SK-N-SH (cell line): ENCODE results near the gene BUD23. TPM values are rescaled to one million over a fixed set of nuclear protein-coding genes. Genes with fewer than 3 reads are reported as not detected.

ENCODE experiments used
- CTCF ChIA-PET: fragments of 300-600, 350-600 bp; formaldehyde crosslinking; extraction: SDS; loops from one replicate; lab custom pipeline; 2021; lab: Yijun Ruan, JAX
- POLR2A ChIA-PET: fragments of 350-600 bp; sonication (Branson Sonifier 250); formaldehyde crosslinking; extraction: SDS; loops from one replicate; lab custom pipeline; 2020; ENCODE audit warnings: antibody characterized with exemption, inconsistent platforms; lab: Yijun Ruan, JAX
- DNase-seq: peaks from one replicate; pipeline ENCODE4 v3.0.0; 2012
- H2AFZ ChIP-seq: fragments of 200-600 bp; sonication (generic); 2 replicates; pipeline ENCODE4 v1.8.1; 2016; ENCODE audit warnings: antibody characterized with exemption, mild to moderate bottlenecking, low read depth
- H3F3A ChIP-seq: fragments of 200-600 bp; sonication (generic); replicated peaks from 2 replicates; pipeline ENCODE3; 2016; ENCODE audit warnings: antibody characterized with exemption, mild to moderate bottlenecking; ENCODE audit not compliant: insufficient read depth
- H3K27ac ChIP-seq, 2 experiments: fragments of 200-500 bp in 1 of 2; fragments of 200-600 bp in 1 of 2; sonication (Bioruptor generic) in 1 of 2; sonication (generic), shearing (Covaris generic) in 1 of 2; 2 replicates each; pipeline versions ENCODE4 v1.5.1 to v1.6.1; 2014 to 2016; ENCODE audit warnings: low read depth in 2 of 2, inconsistent platforms in 1 of 2, low read length in 1 of 2, mild to moderate bottlenecking in 1 of 2, mixed read lengths in 1 of 2
- H3K27me3 ChIP-seq: fragments of 200-600 bp; sonication (generic), shearing (Covaris generic); 2 replicates; pipeline ENCODE4 v1.6.1; 2016; ENCODE audit warnings: mixed run types; ENCODE audit not compliant: insufficient read depth
- H3K36me3 ChIP-seq, 2 experiments: fragments of 200-500 bp in 1 of 2; fragments of 200-600 bp in 1 of 2; sonication (Bioruptor generic) in 1 of 2; sonication (generic) in 1 of 2; replicated peaks in 1 of 2; 2 replicates each; pipeline versions ENCODE3 to v1.5.1; 2014 to 2016; ENCODE audit warnings: low read length in 1 of 2, mild to moderate bottlenecking in 1 of 2; ENCODE audit not compliant: insufficient read depth in 2 of 2, control insufficient read depth in 1 of 2
- H3K4me1 ChIP-seq, 2 experiments: fragments of 200-500 bp in 1 of 2; fragments of 200-600 bp in 1 of 2; sonication (Bioruptor generic) in 1 of 2; sonication (generic), shearing (Covaris generic) in 1 of 2; 2 replicates each; pipeline versions ENCODE4 v1.5.1 to v1.6.1; 2014 to 2016; ENCODE audit warnings: low read depth in 1 of 2, low read length in 1 of 2, mixed run types in 1 of 2; ENCODE audit not compliant: insufficient read depth in 2 of 2, control insufficient read depth in 1 of 2
- H3K4me2 ChIP-seq: fragments of 200-600 bp; sonication (generic), shearing (Covaris generic); 2 replicates; pipeline ENCODE4 v1.6.1; 2017; ENCODE audit warnings: mixed run types
- H3K4me3 ChIP-seq, 2 experiments: fragments of 200-500 bp in 1 of 2; fragments of 200-600 bp in 1 of 2; sonication (Bioruptor generic) in 1 of 2; sonication (generic), shearing (Covaris generic) in 1 of 2; 2 replicates each; pipeline versions ENCODE4 v1.5.1 to v1.8.1; 2014 to 2016; ENCODE audit warnings: low read depth in 2 of 2, inconsistent platforms in 1 of 2, low read length in 1 of 2, mild to moderate bottlenecking in 1 of 2, mixed read lengths in 1 of 2, moderate library complexity in 1 of 2
- H3K79me2 ChIP-seq: fragments of 200-600 bp; sonication (generic); 2 replicates; pipeline ENCODE4 v1.8.1; 2017; ENCODE audit warnings: mild to moderate bottlenecking; ENCODE audit not compliant: insufficient read depth
- H3K9ac ChIP-seq: fragments of 200-600 bp; sonication (generic); 2 replicates; pipeline ENCODE4 v1.6.1; 2017; ENCODE audit warnings: mixed run types
- H3K9me2 ChIP-seq: fragments of 200-600 bp; sonication (generic); 2 replicates; pipeline ENCODE4 v1.6.1; 2017; ENCODE audit warnings: mixed run types
- H3K9me3 ChIP-seq: fragments of 200-600 bp; sonication (generic); 2 replicates; pipeline ENCODE4 v1.6.1; 2017; ENCODE audit warnings: mixed run types, mild to moderate bottlenecking, moderate library complexity
- H4K20me1 ChIP-seq: fragments of 200-600 bp; sonication (generic); 2 replicates; pipeline ENCODE4 v1.6.1; 2017; ENCODE audit warnings: mild to moderate bottlenecking, mixed run types; ENCODE audit not compliant: insufficient read depth
- ELF1 ChIP-seq: IDR thresholded peaks from 2 replicates; pipeline ENCODE4 v1.4.0; 2012
- EP300 ChIP-seq, 2 experiments: IDR thresholded peaks; 2 replicates each; pipeline versions ENCODE4 v1.4.0 to v1.6.1; 2012; ENCODE audit warnings: borderline replicate concordance in 1 of 2, low read depth in 1 of 2, low read length in 1 of 2
- EZH2phosphoT487 ChIP-seq: fragments of 200-600 bp; sonication (generic); IDR thresholded peaks from 2 replicates; pipeline ENCODE4 v1.6.1; 2017; ENCODE audit warnings: low read depth, mixed run types, mild to moderate bottlenecking, antibody characterized with exemption, moderate library complexity, borderline replicate concordance
- FOSL2 ChIP-seq: IDR thresholded peaks from 2 replicates; pipeline ENCODE4 v1.4.0; 2012; ENCODE audit warnings: low read depth, mild to moderate bottlenecking, moderate library complexity, borderline replicate concordance
- FOXM1 ChIP-seq: IDR thresholded peaks from 2 replicates; pipeline ENCODE4 v1.4.0; 2012; ENCODE audit warnings: low read depth, mild to moderate bottlenecking
- IRF3 ChIP-seq: fragments of 150-350 bp; IDR thresholded peaks from 2 replicates; pipeline ENCODE4 v1.6.1; 2016; ENCODE audit warnings: mild to moderate bottlenecking, low read depth, low read length
- MXI1 ChIP-seq: IDR thresholded peaks from 2 replicates; pipeline ENCODE4 v1.6.1; 2012; ENCODE audit warnings: mild to moderate bottlenecking, low read depth, low read length, improper control_type of control experiment
- NFIC ChIP-seq: IDR thresholded peaks from 2 replicates; pipeline ENCODE4 v1.4.0; 2012; ENCODE audit warnings: borderline replicate concordance
- RCOR1 ChIP-seq: fragments of 150-350 bp; IDR thresholded peaks from 2 replicates; pipeline ENCODE4 v1.6.1; 2017; ENCODE audit warnings: antibody characterized with exemption, low read length
- REST ChIP-seq: IDR thresholded peaks from 2 replicates; pipeline ENCODE4 v1.6.1; 2012; ENCODE audit warnings: mild to moderate bottlenecking, low read depth, low read length, moderate library complexity
- RFX5 ChIP-seq: IDR thresholded peaks from 2 replicates; pipeline ENCODE4 v1.6.1; 2012; ENCODE audit warnings: mild to moderate bottlenecking, improper control_type of control experiment, low read length
- USF1 ChIP-seq: IDR thresholded peaks from 2 replicates; pipeline ENCODE4 v1.4.0; 2012; ENCODE audit warnings: low read depth, borderline replicate concordance
- USF2 ChIP-seq: fragments of 150-350 bp; IDR thresholded peaks from 2 replicates; pipeline ENCODE4 v1.6.1; 2017; ENCODE audit warnings: antibody characterized with exemption, low read length, low read depth, borderline replicate concordance
- ZBTB33 ChIP-seq: IDR thresholded peaks from 2 replicates; pipeline ENCODE4 v1.4.0; 2012; ENCODE audit warnings: low read depth, borderline replicate concordance
- WGBS: methylation state at CpG from one replicate; pipeline ENCODE4 v1.1.6; 2017; ENCODE audit warnings: low lambda C conversion rate; 5-methylcytosine and 5-hydroxymethylcytosine counted together
- polyA plus RNA-seq, 3 experiments: library from polyadenylated mRNA; depleted of rRNA; stranded (reverse); fragments of >200 nt; gene quantifications; 2 replicates each; pipeline ENCODE4 v1.2.3, GENCODE V29; 2012

BUD23 gene
- polyA plus RNA-seq, 1 of the 3 experiments (the other 2 are of a cell fraction) = 206 TPM

GRCh38 chr7:73688288-73688687 is 4.9 kb downstream of the BUD23 start:
- H3K9me3 ChIP-seq = no peaks in the 10 kb centered on the region
- TF ChIP-seq USF2 (no peak), EZH2phosphoT487 (no peak), REST (no peak), ELF1 (no peak), EP300 (IDR thresholded peaks at IDR 0.05; ENCODE audit: borderline replicate concordance in 1 of 2, low read depth in 1 of 2, low read length in 1 of 2) (no peak), RFX5 (no peak), FOXM1 (no peak), RCOR1 (no peak), ZBTB33 (no peak), USF1 (no peak), NFIC (no peak), IRF3 (no peak), FOSL2 (no peak), MXI1 (no peak)
- H4K20me1 ChIP-seq = no peaks in the 10 kb centered on the region
- H3K79me2 ChIP-seq = peaks cover 62% of the 10 kb centered on the region
- H3K27ac ChIP-seq = no peak overlapping the region
- POLR2A ChIA-PET = no interaction called here
- no peak for DNase-seq
- H3K4me1 ChIP-seq = peaks cover 0 to 4% of the 10 kb centered on the region in 2 experiments; a peak in 1 of 4 replicates
- no peaks in the 10 kb centered on the region for H3F3A ChIP-seq
- H3K4me2 ChIP-seq = no peak overlapping the region
- H3K9ac ChIP-seq = no peak overlapping the region
- 88% methylated on average over 8 of the region's 8 CpGs for WGBS
- no peak overlapping the region for H3K4me3 ChIP-seq
- H3K9me2 ChIP-seq = no peaks in the 10 kb centered on the region
- no peaks in the 10 kb centered on the region for H3K27me3 ChIP-seq
- H2AFZ ChIP-seq = no peak overlapping the region
- CTCF ChIA-PET = interaction anchor here (1.8 to 2.9 kb wide), 2 partner anchors 13 to 38 kb away, joined by 10 read pairs; no protein-coding TSS in a partner anchor
- peaks cover 35 to 43% of the 10 kb centered on the region in 2 experiments for H3K36me3 ChIP-seq
